ENCODE results near the gene TMEM163. TPM values are rescaled to one million over a fixed set of nuclear protein-coding genes. Genes with fewer than 3 reads are reported as not detected.

TMEM163 gene
- total RNA-seq, 1 donor from 2014 or later = 0.30 TPM

GRCh38 chr2:134462791-134463698 lies 255.8 kb downstream of the TMEM163 start:
- intact Hi-C loops (cut with micrococcal nuclease) = no loop called here

GRCh38 chr2:134462275-134462674 lies 256.5 kb downstream of the TMEM163 start:
- intact Hi-C loops (cut with micrococcal nuclease) = no loop called here

GRCh38 chr2:134461511-134461910 lies 257.3 kb downstream of the TMEM163 start:
- intact Hi-C loops (cut with micrococcal nuclease) = no loop called here

- intact Hi-C loops (cut with micrococcal nuclease) = no loop called here
Observed at GRCh38 chr2:134460583-134460998, 258.2 kb downstream of the TMEM163 start.

- intact Hi-C loops (cut with micrococcal nuclease) = no loop called here
Observed at GRCh38 chr2:134459706-134460406, 258.9 kb downstream of the TMEM163 start.

- intact Hi-C loops (cut with micrococcal nuclease) = no loop called here
Observed at GRCh38 chr2:134458950-134459349, 259.9 kb downstream of the TMEM163 start.

- intact Hi-C loops (cut with micrococcal nuclease) = no loop called here
Observed at GRCh38 chr2:134458473-134458853, 260.3 kb downstream of the TMEM163 start.

GRCh38 chr2:134457765-134458472 lies 260.9 kb downstream of the TMEM163 start:
- intact Hi-C loops (cut with micrococcal nuclease) = no loop called here

- intact Hi-C loops (cut with micrococcal nuclease) = no loop called here
Observed at GRCh38 chr2:134457353-134457752, 261.4 kb downstream of the TMEM163 start.

GRCh38 chr2:134455426-134455825 lies 263.4 kb downstream of the TMEM163 start:
- intact Hi-C loops (cut with micrococcal nuclease) = no loop called here

- intact Hi-C loops (cut with micrococcal nuclease) = no loop called here
Observed at GRCh38 chr2:134454931-134455330, 263.9 kb downstream of the TMEM163 start.

GRCh38 chr2:134454426-134454825 lies 264.4 kb downstream of the TMEM163 start:
- intact Hi-C loops (cut with micrococcal nuclease) = no loop called here

GRCh38 chr2:134453973-134454372 lies 264.8 kb downstream of the TMEM163 start:
- intact Hi-C loops (cut with micrococcal nuclease) = no loop called here

- intact Hi-C loops (cut with micrococcal nuclease) = no loop called here
Observed at GRCh38 chr2:134453476-134453875, 265.3 kb downstream of the TMEM163 start.

GRCh38 chr2:134452042-134452733 lies 266.6 kb downstream of the TMEM163 start:
- intact Hi-C loops (cut with micrococcal nuclease) = no loop called here

- intact Hi-C loops (cut with micrococcal nuclease) = loop anchor here (1.0 kb wide), 2 partner anchors 332 to 447 kb away; no protein-coding TSS in a partner anchor
Observed at GRCh38 chr2:134451347-134451630, 267.5 kb downstream of the TMEM163 start.

- intact Hi-C loops (cut with micrococcal nuclease) = no loop called here
Observed at GRCh38 chr2:134449751-134450513, 268.9 kb downstream of the TMEM163 start.

- intact Hi-C loops (cut with micrococcal nuclease) = no loop called here
Observed at GRCh38 chr2:134449157-134449556, 269.6 kb downstream of the TMEM163 start.

GRCh38 chr2:134448650-134449049 lies 270.1 kb downstream of the TMEM163 start:
- intact Hi-C loops (cut with micrococcal nuclease) = no loop called here

- intact Hi-C loops (cut with micrococcal nuclease) = no loop called here
Observed at GRCh38 chr2:134447669-134448068, 271.1 kb downstream of the TMEM163 start.
